SU-DHL-6 (cell line): Measurements from ENCODE around the gene ABCA4.

Source experiments
- EZH2phosphoT487 ChIP-seq: fragments of 200-600 bp; sonication (generic), shearing (Covaris generic); conservative IDR thresholded peaks from 2 replicates; pipeline ENCODE4 v1.6.1; 2018; ENCODE audit warnings: mild to moderate bottlenecking, antibody characterized with exemption, low read length, moderate library complexity, mixed read lengths
- TF ChIP-seq, protein P1 (sequence below): fragments of 200-600 bp; sonication (generic); IDR thresholded peaks from one replicate; pipeline ENCODE4 v1.5.1; 2017; ENCODE audit warnings: antibody characterized with exemption, mild to moderate bottlenecking, low read length, moderate library complexity; ENCODE audit not compliant: insufficient read depth, poor library complexity, severe bottlenecking

DNA sequence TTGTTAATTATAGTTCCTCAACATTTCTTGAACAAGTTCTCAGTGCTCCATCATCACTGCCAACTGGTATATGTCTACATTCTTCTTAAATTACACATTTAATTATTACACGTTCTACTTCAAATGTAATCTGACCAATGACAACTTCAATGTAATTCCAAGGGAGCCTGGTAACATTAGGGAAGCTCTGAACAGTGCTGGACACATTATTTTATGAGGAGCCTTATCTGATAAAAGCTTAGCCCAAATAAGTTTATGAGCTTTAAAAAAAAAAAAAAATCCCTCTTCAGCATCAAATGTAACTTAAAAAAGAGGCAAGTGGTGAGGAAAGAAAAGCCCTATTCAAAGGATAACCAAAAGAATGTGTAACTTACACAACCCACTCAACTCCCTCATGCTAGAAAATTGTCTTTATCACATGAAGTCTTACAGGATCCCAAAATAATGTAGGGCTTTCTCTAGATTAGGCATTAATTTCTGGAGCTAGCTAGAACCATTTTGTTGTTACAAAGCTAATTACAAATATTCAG lies 35.2 kb upstream of the ABCA4 start:
- TF ChIP-seq, protein P1, sequence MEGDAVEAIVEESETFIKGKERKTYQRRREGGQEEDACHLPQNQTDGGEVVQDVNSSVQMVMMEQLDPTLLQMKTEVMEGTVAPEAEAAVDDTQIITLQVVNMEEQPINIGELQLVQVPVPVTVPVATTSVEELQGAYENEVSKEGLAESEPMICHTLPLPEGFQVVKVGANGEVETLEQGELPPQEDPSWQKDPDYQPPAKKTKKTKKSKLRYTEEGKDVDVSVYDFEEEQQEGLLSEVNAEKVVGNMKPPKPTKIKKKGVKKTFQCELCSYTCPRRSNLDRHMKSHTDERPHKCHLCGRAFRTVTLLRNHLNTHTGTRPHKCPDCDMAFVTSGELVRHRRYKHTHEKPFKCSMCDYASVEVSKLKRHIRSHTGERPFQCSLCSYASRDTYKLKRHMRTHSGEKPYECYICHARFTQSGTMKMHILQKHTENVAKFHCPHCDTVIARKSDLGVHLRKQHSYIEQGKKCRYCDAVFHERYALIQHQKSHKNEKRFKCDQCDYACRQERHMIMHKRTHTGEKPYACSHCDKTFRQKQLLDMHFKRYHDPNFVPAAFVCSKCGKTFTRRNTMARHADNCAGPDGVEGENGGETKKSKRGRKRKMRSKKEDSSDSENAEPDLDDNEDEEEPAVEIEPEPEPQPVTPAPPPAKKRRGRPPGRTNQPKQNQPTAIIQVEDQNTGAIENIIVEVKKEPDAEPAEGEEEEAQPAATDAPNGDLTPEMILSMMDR, result no peak
- no peak for TF ChIP-seq EZH2phosphoT487
